Measurements from ENCODE around the gene OR10K1. TPM values are rescaled to one million over a fixed set of nuclear protein-coding genes. Genes with fewer than 3 reads are reported as not detected.

Gene OR10K1
- total RNA-seq, 1 donor from 2014 or later, result not detected

- no peak for TF ChIP-seq CTCF (IDR thresholded peaks at IDR 0.05; ENCODE audit: insufficient read depth, low read length, severe bottlenecking)
- Histone ChIP-seq H3K36me3 (ENCODE audit: control insufficient read depth, insufficient read depth, low read length) (no peaks in the 10 kb centered on the region), H3K4me3 (ENCODE audit: low read depth, low read length) (no peak overlapping the region), H3K27me3 (ENCODE audit: control insufficient read depth, insufficient read depth, low read length) (no peaks in the 10 kb centered on the region)
- DNase-seq (ENCODE audit: low read depth) (no peak), FAIRE-seq (no peak)
Measured at GRCh38 chr1:158485455-158485854, 23.8 kb downstream of the OR10K1 start.

GRCh38 chr1:158491316-158491715 is 29.7 kb downstream of the OR10K1 start:
- TF ChIP-seq CTCF (IDR thresholded peaks at IDR 0.05; ENCODE audit: insufficient read depth, low read length, severe bottlenecking), result no peak
- DNase-seq (ENCODE audit: low read depth) (no peak), FAIRE-seq (no peak)
- no peaks in the 10 kb centered on the region for H3K36me3 ChIP-seq (ENCODE audit: control insufficient read depth, insufficient read depth, low read length)
- no peak overlapping the region for H3K4me3 ChIP-seq (ENCODE audit: low read depth, low read length)
- no peaks in the 10 kb centered on the region for H3K27me3 ChIP-seq (ENCODE audit: control insufficient read depth, insufficient read depth, low read length)

- H3K36me3 ChIP-seq (ENCODE audit: control insufficient read depth, insufficient read depth, low read length), result no peaks in the 10 kb centered on the region
- FAIRE-seq (no peak), DNase-seq (ENCODE audit: low read depth) (no peak)
- TF ChIP-seq CTCF (IDR thresholded peaks at IDR 0.05; ENCODE audit: insufficient read depth, low read length, severe bottlenecking), result no peak
- H3K4me3 ChIP-seq (ENCODE audit: low read depth, low read length), result no peak overlapping the region
- H3K27me3 ChIP-seq (ENCODE audit: control insufficient read depth, insufficient read depth, low read length), result no peaks in the 10 kb centered on the region
Measured at GRCh38 chr1:158493054-158493453, 31.4 kb downstream of the OR10K1 start.

- no peak for FAIRE-seq
- no peaks in the 10 kb centered on the region for H3K27me3 ChIP-seq (ENCODE audit: control insufficient read depth, insufficient read depth, low read length)
Measured at GRCh38 chr1:158494796-158495195, 33.2 kb downstream of the OR10K1 start.

GRCh38 chr1:158496374-158496773 is 34.7 kb downstream of the OR10K1 start:
- FAIRE-seq (no peak), DNase-seq (ENCODE audit: low read depth) (peak; percentile 32)
- Histone ChIP-seq H3K27me3 (ENCODE audit: control insufficient read depth, insufficient read depth, low read length) (no peaks in the 10 kb centered on the region), H3K4me3 (ENCODE audit: low read depth, low read length) (no peak overlapping the region), H3K36me3 (ENCODE audit: control insufficient read depth, insufficient read depth, low read length) (no peaks in the 10 kb centered on the region)
- TF ChIP-seq CTCF (IDR thresholded peaks at IDR 0.05; ENCODE audit: insufficient read depth, low read length, severe bottlenecking), result no peak

More at GRCh38 chr1:158494796-158495195, 33.2 kb downstream of the OR10K1 start:
- DNase-seq (ENCODE audit: low read depth), result no peak
- no peak for TF ChIP-seq CTCF (IDR thresholded peaks at IDR 0.05; ENCODE audit: insufficient read depth, low read length, severe bottlenecking)
- Histone ChIP-seq H3K4me3 (ENCODE audit: low read depth, low read length) (no peak overlapping the region), H3K36me3 (ENCODE audit: control insufficient read depth, insufficient read depth, low read length) (no peaks in the 10 kb centered on the region)

GRCh38 chr1:158506369-158506987 is 44.8 kb downstream of the OR10K1 start:
- Histone ChIP-seq H3K4me3 (ENCODE audit: low read depth, low read length) (no peak overlapping the region), H3K36me3 (ENCODE audit: control insufficient read depth, insufficient read depth, low read length) (no peaks in the 10 kb centered on the region), H3K27me3 (ENCODE audit: control insufficient read depth, insufficient read depth, low read length) (no peaks in the 10 kb centered on the region)
- FAIRE-seq (no peak), DNase-seq (ENCODE audit: low read depth) (peak; percentile 36)
- TF ChIP-seq CTCF (IDR thresholded peaks at IDR 0.05; ENCODE audit: insufficient read depth, low read length, severe bottlenecking), result peak; percentile 59
